WTC11 (cell line): ENCODE measurements around the gene TOP2B. TPM values are rescaled to one million over a fixed set of nuclear protein-coding genes. Genes with fewer than 3 reads are reported as not detected.

Experiments
- ATAC-seq: fragments of 200-7000 bp; cut with Tn5 transposase; 2 replicates; pipeline ENCODE4 v1.10.0; 2021; ENCODE audit warnings: mild to moderate bottlenecking, moderate library complexity
- CTCF ChIA-PET: fragments of 300-600 bp; sonication (Branson Sonifier 250); formaldehyde crosslinking; loops from one replicate; lab custom pipeline; 2021; ENCODE audit warnings: antibody characterized with exemption; lab: Charles Lee
- POLR2A ChIA-PET: fragments of 350-600 bp; sonication (Branson Sonifier 250); formaldehyde crosslinking; loops from one replicate; lab custom pipeline; 2021; ENCODE audit warnings: antibody characterized with exemption; lab: Charles Lee
- DNase-seq: peaks from one replicate; pipeline ENCODE4 v3.0.0; 2021; ENCODE audit warnings: low spot score
- H3K27ac Mint-ChIP-seq: 2 replicates; pipeline ENCODE4 v1.8.0; 2021; ENCODE audit warnings: mixed read lengths
- H3K27me3 Mint-ChIP-seq: 2 replicates; pipeline ENCODE4 v1.8.0; 2021; ENCODE audit warnings: low read depth, mild to moderate bottlenecking, moderate library complexity, mixed read lengths
- H3K36me3 Mint-ChIP-seq: 2 replicates; pipeline ENCODE4 v1.8.0; 2021; ENCODE audit warnings: mixed read lengths
- H3K4me1 Mint-ChIP-seq: 2 replicates; pipeline ENCODE4 v1.8.0; 2022; ENCODE audit warnings: mixed read lengths
- H3K4me3 Mint-ChIP-seq: 2 replicates; pipeline ENCODE4 v1.8.0; 2021; ENCODE audit warnings: mild to moderate bottlenecking, moderate library complexity, mixed read lengths
- H3K9me3 Mint-ChIP-seq: 2 replicates; pipeline ENCODE4 v1.8.0; 2021; ENCODE audit warnings: mixed read lengths
- CBFB ChIP-seq: sonication (generic); formaldehyde crosslinking; IDR thresholded peaks from 2 replicates; pipeline ENCODE4 v1.8.1; 2022; ENCODE audit warnings: mild to moderate bottlenecking, low read depth, missing genetic modification reagents
- CREM ChIP-seq: sonication (generic); formaldehyde crosslinking; IDR thresholded peaks from 2 replicates; pipeline ENCODE4 v1.8.1; 2022; ENCODE audit warnings: mild to moderate bottlenecking, missing genetic modification reagents, moderate library complexity
- EMX1 ChIP-seq: fragments of 250-450 bp; sonication (Bioruptor Pico); IDR thresholded peaks from 2 replicates; pipeline ENCODE4 v1.8.0; 2021; ENCODE audit warnings: mild to moderate bottlenecking
- ETV6 ChIP-seq: sonication (generic); formaldehyde crosslinking; IDR thresholded peaks from 2 replicates; pipeline ENCODE4 v1.8.1; 2022; ENCODE audit warnings: mild to moderate bottlenecking, missing genetic modification reagents
- FOXK1 ChIP-seq: sonication (generic); formaldehyde crosslinking; IDR thresholded peaks from 2 replicates; pipeline ENCODE4 v1.8.0; 2022; ENCODE audit warnings: mild to moderate bottlenecking, moderate library complexity, missing genetic modification reagents
- MYBL2 ChIP-seq: sonication (generic); formaldehyde crosslinking; IDR thresholded peaks from 2 replicates; pipeline ENCODE4 v1.8.1; 2023; ENCODE audit warnings: mild to moderate bottlenecking, moderate library complexity, missing genetic modification reagents
- NFATC4 ChIP-seq: fragments of 250-450 bp; sonication (Bioruptor Pico); IDR thresholded peaks from 2 replicates; pipeline ENCODE4 v1.9.0; 2021; ENCODE audit warnings: mild to moderate bottlenecking
- NFYB ChIP-seq: sonication (generic); formaldehyde crosslinking; conservative IDR thresholded peaks from 2 replicates; pipeline ENCODE4 v1.8.0; 2022; ENCODE audit warnings: low read depth, missing genetic modification reagents
- SP1 ChIP-seq: sonication (generic); formaldehyde crosslinking; conservative IDR thresholded peaks from 2 replicates; pipeline ENCODE4 v1.8.1; 2022; ENCODE audit warnings: missing genetic modification reagents
- ZBTB21 ChIP-seq: sonication (generic); formaldehyde crosslinking; IDR thresholded peaks from 2 replicates; pipeline ENCODE4 v1.8.1; 2023; ENCODE audit warnings: mild to moderate bottlenecking, missing genetic modification reagents, borderline replicate concordance
- ZNF396 ChIP-seq: fragments of 250-450 bp; sonication (Bioruptor Pico); IDR thresholded peaks from 2 replicates; pipeline ENCODE4 v1.8.0; 2021; ENCODE audit warnings: mild to moderate bottlenecking, moderate library complexity, borderline replicate concordance
- total RNA-seq: library from RNA; stranded (reverse); gene quantifications from 3 replicates; pipeline ENCODE4 v1.2.3, GENCODE V29; 2021
- TF ChIP-seq, protein P1 (sequence below): sonication (generic); formaldehyde crosslinking; IDR thresholded peaks from 2 replicates; pipeline ENCODE4 v1.8.0; 2022; ENCODE audit warnings: missing genetic modification reagents
- TF ChIP-seq, protein P2 (sequence below): fragments of 250-450 bp; sonication (Bioruptor Pico); IDR thresholded peaks from 2 replicates; pipeline ENCODE4 v1.9.0; 2021; ENCODE audit warnings: mild to moderate bottlenecking, borderline replicate concordance
- TF ChIP-seq, protein P3 (sequence below): fragments of 250-450 bp; sonication (Bioruptor Pico); IDR thresholded peaks from 2 replicates; pipeline ENCODE4 v1.9.0; 2021; ENCODE audit warnings: mild to moderate bottlenecking
- TF ChIP-seq, protein P4 (sequence below): sonication (generic); formaldehyde crosslinking; IDR thresholded peaks from 2 replicates; pipeline ENCODE4 v1.8.0; 2023; ENCODE audit warnings: missing genetic modification reagents, mild to moderate bottlenecking, borderline replicate concordance
- TF ChIP-seq, protein P5 (sequence below): sonication (generic); formaldehyde crosslinking; IDR thresholded peaks from 2 replicates; pipeline ENCODE4 v1.8.1; 2023; ENCODE audit warnings: mild to moderate bottlenecking, missing genetic modification reagents

The TOP2B gene
- total RNA-seq, 1 experiment from 2014 or later, result 151 TPM

DNA sequence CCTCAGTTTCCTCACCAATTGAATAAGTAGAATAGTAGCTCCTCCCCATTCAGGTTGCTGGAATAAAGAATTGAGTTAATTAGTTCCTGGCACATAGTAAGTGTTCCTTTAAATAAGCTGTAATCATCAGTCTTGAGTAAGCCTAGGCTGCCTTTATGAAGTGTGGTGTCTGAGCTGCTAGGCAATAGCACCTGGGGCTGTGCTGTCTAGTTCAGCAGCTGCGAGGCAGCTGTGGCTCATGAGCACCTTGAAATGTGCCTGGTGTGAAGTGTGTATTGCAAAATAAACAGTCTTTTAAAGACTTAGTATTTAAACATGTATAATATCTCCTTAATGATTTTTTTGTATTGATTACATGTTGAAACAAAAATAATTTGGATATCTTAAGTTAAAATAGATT, 77.6 kb downstream of the TOP2B start (continued):
- TF ChIP-seq, protein P1, sequence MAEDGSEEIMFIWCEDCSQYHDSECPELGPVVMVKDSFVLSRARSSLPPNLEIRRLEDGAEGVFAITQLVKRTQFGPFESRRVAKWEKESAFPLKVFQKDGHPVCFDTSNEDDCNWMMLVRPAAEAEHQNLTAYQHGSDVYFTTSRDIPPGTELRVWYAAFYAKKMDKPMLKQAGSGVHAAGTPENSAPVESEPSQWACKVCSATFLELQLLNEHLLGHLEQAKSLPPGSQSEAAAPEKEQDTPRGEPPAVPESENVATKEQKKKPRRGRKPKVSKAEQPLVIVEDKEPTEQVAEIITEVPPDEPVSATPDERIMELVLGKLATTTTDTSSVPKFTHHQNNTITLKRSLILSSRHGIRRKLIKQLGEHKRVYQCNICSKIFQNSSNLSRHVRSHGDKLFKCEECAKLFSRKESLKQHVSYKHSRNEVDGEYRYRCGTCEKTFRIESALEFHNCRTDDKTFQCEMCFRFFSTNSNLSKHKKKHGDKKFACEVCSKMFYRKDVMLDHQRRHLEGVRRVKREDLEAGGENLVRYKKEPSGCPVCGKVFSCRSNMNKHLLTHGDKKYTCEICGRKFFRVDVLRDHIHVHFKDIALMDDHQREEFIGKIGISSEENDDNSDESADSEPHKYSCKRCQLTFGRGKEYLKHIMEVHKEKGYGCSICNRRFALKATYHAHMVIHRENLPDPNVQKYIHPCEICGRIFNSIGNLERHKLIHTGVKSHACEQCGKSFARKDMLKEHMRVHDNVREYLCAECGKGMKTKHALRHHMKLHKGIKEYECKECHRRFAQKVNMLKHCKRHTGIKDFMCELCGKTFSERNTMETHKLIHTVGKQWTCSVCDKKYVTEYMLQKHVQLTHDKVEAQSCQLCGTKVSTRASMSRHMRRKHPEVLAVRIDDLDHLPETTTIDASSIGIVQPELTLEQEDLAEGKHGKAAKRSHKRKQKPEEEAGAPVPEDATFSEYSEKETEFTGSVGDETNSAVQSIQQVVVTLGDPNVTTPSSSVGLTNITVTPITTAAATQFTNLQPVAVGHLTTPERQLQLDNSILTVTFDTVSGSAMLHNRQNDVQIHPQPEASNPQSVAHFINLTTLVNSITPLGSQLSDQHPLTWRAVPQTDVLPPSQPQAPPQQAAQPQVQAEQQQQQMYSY (CRISPR knock-in tag), result no peak
- TF ChIP-seq SP1 (CRISPR knock-in tag), result no peak
- TF ChIP-seq ETV6, result no peak
- TF ChIP-seq, protein P2, sequence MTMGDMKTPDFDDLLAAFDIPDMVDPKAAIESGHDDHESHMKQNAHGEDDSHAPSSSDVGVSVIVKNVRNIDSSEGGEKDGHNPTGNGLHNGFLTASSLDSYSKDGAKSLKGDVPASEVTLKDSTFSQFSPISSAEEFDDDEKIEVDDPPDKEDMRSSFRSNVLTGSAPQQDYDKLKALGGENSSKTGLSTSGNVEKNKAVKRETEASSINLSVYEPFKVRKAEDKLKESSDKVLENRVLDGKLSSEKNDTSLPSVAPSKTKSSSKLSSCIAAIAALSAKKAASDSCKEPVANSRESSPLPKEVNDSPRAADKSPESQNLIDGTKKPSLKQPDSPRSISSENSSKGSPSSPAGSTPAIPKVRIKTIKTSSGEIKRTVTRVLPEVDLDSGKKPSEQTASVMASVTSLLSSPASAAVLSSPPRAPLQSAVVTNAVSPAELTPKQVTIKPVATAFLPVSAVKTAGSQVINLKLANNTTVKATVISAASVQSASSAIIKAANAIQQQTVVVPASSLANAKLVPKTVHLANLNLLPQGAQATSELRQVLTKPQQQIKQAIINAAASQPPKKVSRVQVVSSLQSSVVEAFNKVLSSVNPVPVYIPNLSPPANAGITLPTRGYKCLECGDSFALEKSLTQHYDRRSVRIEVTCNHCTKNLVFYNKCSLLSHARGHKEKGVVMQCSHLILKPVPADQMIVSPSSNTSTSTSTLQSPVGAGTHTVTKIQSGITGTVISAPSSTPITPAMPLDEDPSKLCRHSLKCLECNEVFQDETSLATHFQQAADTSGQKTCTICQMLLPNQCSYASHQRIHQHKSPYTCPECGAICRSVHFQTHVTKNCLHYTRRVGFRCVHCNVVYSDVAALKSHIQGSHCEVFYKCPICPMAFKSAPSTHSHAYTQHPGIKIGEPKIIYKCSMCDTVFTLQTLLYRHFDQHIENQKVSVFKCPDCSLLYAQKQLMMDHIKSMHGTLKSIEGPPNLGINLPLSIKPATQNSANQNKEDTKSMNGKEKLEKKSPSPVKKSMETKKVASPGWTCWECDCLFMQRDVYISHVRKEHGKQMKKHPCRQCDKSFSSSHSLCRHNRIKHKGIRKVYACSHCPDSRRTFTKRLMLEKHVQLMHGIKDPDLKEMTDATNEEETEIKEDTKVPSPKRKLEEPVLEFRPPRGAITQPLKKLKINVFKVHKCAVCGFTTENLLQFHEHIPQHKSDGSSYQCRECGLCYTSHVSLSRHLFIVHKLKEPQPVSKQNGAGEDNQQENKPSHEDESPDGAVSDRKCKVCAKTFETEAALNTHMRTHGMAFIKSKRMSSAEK (CRISPR knock-in tag), result no peak
- no peak for TF ChIP-seq MYBL2

DNA sequence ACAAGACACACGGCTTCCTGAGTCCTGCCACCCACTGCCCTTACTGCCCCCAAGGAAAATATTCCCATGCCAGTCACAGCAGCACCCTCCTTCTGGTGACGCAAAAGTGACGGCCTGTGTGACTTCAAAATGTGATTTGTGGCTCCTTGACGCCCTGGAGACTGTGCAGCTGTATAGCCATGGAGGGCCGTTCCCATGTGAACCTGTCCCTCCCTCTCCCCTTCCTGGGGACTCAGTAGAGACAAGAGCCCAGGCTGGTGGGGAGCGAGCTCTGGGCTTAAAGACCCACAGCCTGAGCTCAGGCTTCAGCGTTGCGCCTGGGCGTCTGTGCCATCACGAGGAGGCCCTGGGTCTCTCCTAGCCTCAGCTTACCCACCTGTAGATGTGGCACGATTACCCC, 78.2 kb downstream of the TOP2B start:
- CTCF ChIA-PET, result interaction anchor here (1.4 kb wide), 1 partner anchor 813 kb away, joined by 4 read pairs; no protein-coding TSS in a partner anchor
- DNase-seq, result no peak
- no peak for ATAC-seq
- Mint-ChIP-seq H3K27me3 (no peaks in the 10 kb centered on the region), H3K9me3 (peaks cover 22% of the 10 kb centered on the region), H3K36me3 (peaks cover 4% of the 10 kb centered on the region; the same call in 1 of the 2 replicates), H3K27ac (no peak overlapping the region), H3K4me3 (no peak overlapping the region), H3K4me1 (no peaks in the 10 kb centered on the region)
- POLR2A ChIA-PET, result no interaction called here
- no peak for TF ChIP-seq EMX1
- no peak for TF ChIP-seq ZBTB21 (CRISPR knock-in tag)
- TF ChIP-seq NFYB (CRISPR knock-in tag), result no peak
- no peak for TF ChIP-seq ZNF396
- TF ChIP-seq CBFB (CRISPR knock-in tag), result no peak
- TF ChIP-seq, protein P3, sequence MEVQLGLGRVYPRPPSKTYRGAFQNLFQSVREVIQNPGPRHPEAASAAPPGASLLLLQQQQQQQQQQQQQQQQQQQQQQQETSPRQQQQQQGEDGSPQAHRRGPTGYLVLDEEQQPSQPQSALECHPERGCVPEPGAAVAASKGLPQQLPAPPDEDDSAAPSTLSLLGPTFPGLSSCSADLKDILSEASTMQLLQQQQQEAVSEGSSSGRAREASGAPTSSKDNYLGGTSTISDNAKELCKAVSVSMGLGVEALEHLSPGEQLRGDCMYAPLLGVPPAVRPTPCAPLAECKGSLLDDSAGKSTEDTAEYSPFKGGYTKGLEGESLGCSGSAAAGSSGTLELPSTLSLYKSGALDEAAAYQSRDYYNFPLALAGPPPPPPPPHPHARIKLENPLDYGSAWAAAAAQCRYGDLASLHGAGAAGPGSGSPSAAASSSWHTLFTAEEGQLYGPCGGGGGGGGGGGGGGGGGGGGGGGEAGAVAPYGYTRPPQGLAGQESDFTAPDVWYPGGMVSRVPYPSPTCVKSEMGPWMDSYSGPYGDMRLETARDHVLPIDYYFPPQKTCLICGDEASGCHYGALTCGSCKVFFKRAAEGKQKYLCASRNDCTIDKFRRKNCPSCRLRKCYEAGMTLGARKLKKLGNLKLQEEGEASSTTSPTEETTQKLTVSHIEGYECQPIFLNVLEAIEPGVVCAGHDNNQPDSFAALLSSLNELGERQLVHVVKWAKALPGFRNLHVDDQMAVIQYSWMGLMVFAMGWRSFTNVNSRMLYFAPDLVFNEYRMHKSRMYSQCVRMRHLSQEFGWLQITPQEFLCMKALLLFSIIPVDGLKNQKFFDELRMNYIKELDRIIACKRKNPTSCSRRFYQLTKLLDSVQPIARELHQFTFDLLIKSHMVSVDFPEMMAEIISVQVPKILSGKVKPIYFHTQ, result no peak

DNA sequence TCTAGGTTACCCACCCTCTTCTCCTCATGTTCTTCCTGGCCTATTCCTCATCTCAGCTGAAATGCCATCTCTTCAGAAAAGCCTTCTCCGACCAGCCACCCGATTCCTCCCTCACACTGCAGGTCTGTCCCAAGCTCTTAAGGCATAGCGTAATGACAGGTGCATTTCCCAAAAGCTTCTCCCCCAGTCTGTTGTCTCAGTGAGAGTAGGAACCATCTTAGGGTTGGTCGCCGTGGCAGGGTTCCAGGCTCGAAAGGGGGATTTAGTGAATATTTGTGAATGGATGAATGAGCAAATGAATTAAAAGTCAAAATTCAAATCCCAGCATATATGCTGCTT, 78.6 kb downstream of the TOP2B start:
- CTCF ChIA-PET, result interaction anchor here (1.0 kb wide), 1 partner anchor 20 kb away, joined by 3 read pairs; no protein-coding TSS in a partner anchor
- POLR2A ChIA-PET, result no interaction called here
- ATAC-seq (no peak), DNase-seq (no peak)
- H3K4me1 Mint-ChIP-seq, result no peaks in the 10 kb centered on the region
- no peaks in the 10 kb centered on the region for H3K27me3 Mint-ChIP-seq
- H3K4me3 Mint-ChIP-seq, result no peak overlapping the region
- H3K9me3 Mint-ChIP-seq, result peaks cover 22% of the 10 kb centered on the region
- H3K36me3 Mint-ChIP-seq, result peaks cover 4% of the 10 kb centered on the region; the same call in 1 of the 2 replicates
- H3K27ac Mint-ChIP-seq, result no peak overlapping the region
- TF ChIP-seq, protein P4, sequence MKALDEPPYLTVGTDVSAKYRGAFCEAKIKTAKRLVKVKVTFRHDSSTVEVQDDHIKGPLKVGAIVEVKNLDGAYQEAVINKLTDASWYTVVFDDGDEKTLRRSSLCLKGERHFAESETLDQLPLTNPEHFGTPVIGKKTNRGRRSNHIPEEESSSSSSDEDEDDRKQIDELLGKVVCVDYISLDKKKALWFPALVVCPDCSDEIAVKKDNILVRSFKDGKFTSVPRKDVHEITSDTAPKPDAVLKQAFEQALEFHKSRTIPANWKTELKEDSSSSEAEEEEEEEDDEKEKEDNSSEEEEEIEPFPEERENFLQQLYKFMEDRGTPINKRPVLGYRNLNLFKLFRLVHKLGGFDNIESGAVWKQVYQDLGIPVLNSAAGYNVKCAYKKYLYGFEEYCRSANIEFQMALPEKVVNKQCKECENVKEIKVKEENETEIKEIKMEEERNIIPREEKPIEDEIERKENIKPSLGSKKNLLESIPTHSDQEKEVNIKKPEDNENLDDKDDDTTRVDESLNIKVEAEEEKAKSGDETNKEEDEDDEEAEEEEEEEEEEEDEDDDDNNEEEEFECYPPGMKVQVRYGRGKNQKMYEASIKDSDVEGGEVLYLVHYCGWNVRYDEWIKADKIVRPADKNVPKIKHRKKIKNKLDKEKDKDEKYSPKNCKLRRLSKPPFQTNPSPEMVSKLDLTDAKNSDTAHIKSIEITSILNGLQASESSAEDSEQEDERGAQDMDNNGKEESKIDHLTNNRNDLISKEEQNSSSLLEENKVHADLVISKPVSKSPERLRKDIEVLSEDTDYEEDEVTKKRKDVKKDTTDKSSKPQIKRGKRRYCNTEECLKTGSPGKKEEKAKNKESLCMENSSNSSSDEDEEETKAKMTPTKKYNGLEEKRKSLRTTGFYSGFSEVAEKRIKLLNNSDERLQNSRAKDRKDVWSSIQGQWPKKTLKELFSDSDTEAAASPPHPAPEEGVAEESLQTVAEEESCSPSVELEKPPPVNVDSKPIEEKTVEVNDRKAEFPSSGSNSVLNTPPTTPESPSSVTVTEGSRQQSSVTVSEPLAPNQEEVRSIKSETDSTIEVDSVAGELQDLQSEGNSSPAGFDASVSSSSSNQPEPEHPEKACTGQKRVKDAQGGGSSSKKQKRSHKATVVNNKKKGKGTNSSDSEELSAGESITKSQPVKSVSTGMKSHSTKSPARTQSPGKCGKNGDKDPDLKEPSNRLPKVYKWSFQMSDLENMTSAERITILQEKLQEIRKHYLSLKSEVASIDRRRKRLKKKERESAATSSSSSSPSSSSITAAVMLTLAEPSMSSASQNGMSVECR (CRISPR knock-in tag), result no peak
- TF ChIP-seq NFATC4 (CRISPR knock-in tag) (no peak), CREM (CRISPR knock-in tag) (no peak), FOXK1 (CRISPR knock-in tag) (no peak)
- TF ChIP-seq, protein P5, sequence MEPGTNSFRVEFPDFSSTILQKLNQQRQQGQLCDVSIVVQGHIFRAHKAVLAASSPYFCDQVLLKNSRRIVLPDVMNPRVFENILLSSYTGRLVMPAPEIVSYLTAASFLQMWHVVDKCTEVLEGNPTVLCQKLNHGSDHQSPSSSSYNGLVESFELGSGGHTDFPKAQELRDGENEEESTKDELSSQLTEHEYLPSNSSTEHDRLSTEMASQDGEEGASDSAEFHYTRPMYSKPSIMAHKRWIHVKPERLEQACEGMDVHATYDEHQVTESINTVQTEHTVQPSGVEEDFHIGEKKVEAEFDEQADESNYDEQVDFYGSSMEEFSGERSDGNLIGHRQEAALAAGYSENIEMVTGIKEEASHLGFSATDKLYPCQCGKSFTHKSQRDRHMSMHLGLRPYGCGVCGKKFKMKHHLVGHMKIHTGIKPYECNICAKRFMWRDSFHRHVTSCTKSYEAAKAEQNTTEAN, result no peak
